Caco-2 (cell line): ENCODE measurements around the gene CWF19L1. TPM values are rescaled to one million over a fixed set of nuclear protein-coding genes. Genes with fewer than 3 reads are reported as not detected.
A peak's percentile ranks its signal among the peaks of the same experiment; 100 is the strongest.
"Not testable (repeated sequence)": the region's sequence is repeated elsewhere in the genome, so short reads cannot be mapped to it uniquely, and the experiment has no call there.

ENCODE experiments used
- BruUV-seq: library from RNA; stranded (reverse); fragments of 400-500 nt; replicated peaks from 2 replicates; lab custom pipeline; 2021; lab: Mats Ljungman, UMichigan
- CTCF ChIA-PET: fragments of 300-600 bp; sonication (Branson Sonifier 250); formaldehyde crosslinking; loops from one replicate; lab custom pipeline; 2022; ENCODE audit warnings: antibody characterized with exemption; lab: Charles Lee
- POLR2A ChIA-PET: fragments of 300-600 bp; sonication (Branson Sonifier 250); formaldehyde crosslinking; loops from one replicate; lab custom pipeline; 2022; ENCODE audit warnings: antibody characterized with exemption; lab: Charles Lee
- DNase-seq, 2 experiments: peaks; one replicate each; pipeline versions ENCODE4 v3.0.0 to v3.0.0-alpha.2; 2020 to 2022
- H3K27me3 ChIP-seq: replicated peaks from 2 replicates; pipeline ENCODE4 v1.6.0; 2011; ENCODE audit warnings: low read length; ENCODE audit not compliant: control insufficient read depth, insufficient read depth
- H3K36me3 ChIP-seq: 2 replicates; pipeline ENCODE4 v1.5.1; 2011; ENCODE audit warnings: low read length; ENCODE audit not compliant: control insufficient read depth, insufficient read depth
- H3K4me1 ChIP-seq: fragments of 250-450 bp; sonication (Bioruptor Pico); 2 replicates; pipeline ENCODE4 v1.5.1; 2020; ENCODE audit warnings: mild to moderate bottlenecking
- H3K4me3 ChIP-seq: 2 replicates; pipeline ENCODE4 v1.5.1; 2011; ENCODE audit warnings: low read depth, mild to moderate bottlenecking, control low read depth, low read length
- H3K9me3 ChIP-seq: fragments of 250-450 bp; sonication (Bioruptor Pico); 2 replicates; pipeline ENCODE4 v1.5.1; 2020; ENCODE audit warnings: mild to moderate bottlenecking, moderate library complexity
- H3K27ac Mint-ChIP-seq: one replicate; pipeline ENCODE4 v1.8.0; 2022; ENCODE audit warnings: mixed read lengths; ENCODE audit not compliant: unreplicated experiment
- H3K27me3 Mint-ChIP-seq: one replicate; pipeline ENCODE4 v1.8.0; 2022; ENCODE audit warnings: mixed read lengths; ENCODE audit not compliant: insufficient read depth, unreplicated experiment
- H3K36me3 Mint-ChIP-seq: one replicate; pipeline ENCODE4 v1.8.0; 2022; ENCODE audit warnings: mild to moderate bottlenecking, mixed read lengths; ENCODE audit not compliant: insufficient read depth, unreplicated experiment
- H3K4me1 Mint-ChIP-seq: one replicate; pipeline ENCODE4 v1.8.0; 2022; ENCODE audit warnings: low read depth, mixed read lengths; ENCODE audit not compliant: unreplicated experiment
- H3K4me3 Mint-ChIP-seq: one replicate; pipeline ENCODE4 v1.8.0; 2022; ENCODE audit warnings: mild to moderate bottlenecking, moderate library complexity, mixed read lengths; ENCODE audit not compliant: unreplicated experiment
- H3K9me3 Mint-ChIP-seq: one replicate; pipeline ENCODE4 v1.8.0; 2022; ENCODE audit warnings: mixed read lengths; ENCODE audit not compliant: unreplicated experiment
- CTCF ChIP-seq, 2 experiments: fragments of 200-600 bp in 1 of 2; IDR thresholded peaks; 1 replicate in 1 of 2; 2 replicates in 1 of 2; pipeline versions ENCODE4 v1.5.1 to v1.8.0; 2011 to 2022; ENCODE audit warnings: antibody characterized with exemption in 1 of 2, control low read depth in 1 of 2, inconsistent platforms in 1 of 2, low read depth in 1 of 2, low read length in 1 of 2, mild to moderate bottlenecking in 1 of 2, moderate library complexity in 1 of 2; ENCODE audit not compliant: insufficient read depth in 1 of 2, severe bottlenecking in 1 of 2, unreplicated experiment in 1 of 2
- intact Hi-C: fragments of 100-400 bp; cut with micrococcal nuclease; formaldehyde crosslinking; loops from one replicate; pipeline ENCODE4 v1.10.0; 2022; ENCODE audit not compliant: unreplicated experiment
- total RNA-seq: library from RNA; stranded (reverse); gene quantifications from 2 replicates; pipeline ENCODE4 v1.2.3, GENCODE V29; 2022

CWF19L1 gene
- total RNA-seq, 1 experiment from 2014 or later, result 41.1 TPM

- Histone ChIP-seq H3K9me3 (no peaks in the 10 kb centered on the region), H3K36me3 (peaks cover 1% of the 10 kb centered on the region; the same call in 1 of the 2 replicates), H3K4me3 (no peak overlapping the region), H3K4me1 (peaks cover 9% of the 10 kb centered on the region), H3K27me3 (no peaks in the 10 kb centered on the region)
- ChIA-PET POLR2A (no interaction called here), CTCF (no interaction called here)
- BruUV-seq, result no TSS peak
- Mint-ChIP-seq H3K9me3 (no peaks in the 10 kb centered on the region), H3K4me1 (peaks cover 15% of the 10 kb centered on the region), H3K36me3 (peaks cover 43% of the 10 kb centered on the region), H3K27me3 (no peaks in the 10 kb centered on the region), H3K4me3 (no peak overlapping the region), H3K27ac (no peak overlapping the region)
- no peak for DNase-seq
- intact Hi-C loops, result no loop called here
- no peak for TF ChIP-seq CTCF (IDR thresholded peaks at IDR 0.05; ENCODE audit: insufficient read depth in 1 of 2, low read depth in 1 of 2, low read length in 1 of 2, severe bottlenecking in 1 of 2, unreplicated experiment in 1 of 2)
These were observed 15.5 kb upstream of the CWF19L1 start for GRCh38 chr10:100282907-100283306.

- H3K4me1 ChIP-seq, H3K4me1 Mint-ChIP-seq, H3K27ac Mint-ChIP-seq, H3K4me3 ChIP-seq, H3K4me3 Mint-ChIP-seq, H3K9me3 Mint-ChIP-seq, CTCF ChIA-PET, DNase-seq, H3K27me3 Mint-ChIP-seq, POLR2A ChIA-PET, BruUV-seq, H3K27me3 ChIP-seq, H3K36me3 ChIP-seq, H3K9me3 ChIP-seq, intact Hi-C loops: not testable (repeated sequence)
- H3K36me3 Mint-ChIP-seq, result peaks cover 35% of the 10 kb centered on the region
These were observed 9.5 kb upstream of the CWF19L1 start for GRCh38 chr10:100276971-100277370.

GRCh38 chr10:100265821-100266485 lies 1.5 kb downstream of the CWF19L1 start:
- Mint-ChIP-seq H3K27ac (peak overlapping the region; percentile 58), H3K36me3 (peaks cover 17% of the 10 kb centered on the region), H3K27me3 (no peaks in the 10 kb centered on the region), H3K9me3 (no peaks in the 10 kb centered on the region), H3K4me1 (peaks cover 6% of the 10 kb centered on the region), H3K4me3 (peak overlapping the region; percentile 50)
- no peaks in the 10 kb centered on the region for H3K4me1 ChIP-seq
- ChIA-PET CTCF (interaction anchor here (0.6 kb wide), 1 partner anchor 295 kb away, joined by 3 read pairs; no protein-coding TSS in a partner anchor), POLR2A (no interaction called here)
- no peaks in the 10 kb centered on the region for H3K36me3 ChIP-seq
- no peaks in the 10 kb centered on the region for H3K9me3 ChIP-seq
- peak overlapping the region; percentile 89; the same call in 1 of the 2 replicates for H3K4me3 ChIP-seq
- no peaks in the 10 kb centered on the region for H3K27me3 ChIP-seq
- DNase-seq, result no peak
- intact Hi-C loops, result no loop called here
- no peak for TF ChIP-seq CTCF (IDR thresholded peaks at IDR 0.05; ENCODE audit: insufficient read depth in 1 of 2, low read depth in 1 of 2, low read length in 1 of 2, severe bottlenecking in 1 of 2, unreplicated experiment in 1 of 2)
- no TSS peak for BruUV-seq
